HEK293T (cell line): ENCODE measurements around the gene LUC7L2.

Experiments
- BHLHE40 ChIP-seq: fragments of 450-650 bp; IDR thresholded peaks from 2 replicates; pipeline ENCODE4 v1.6.1; 2016; ENCODE audit warnings: mild to moderate bottlenecking, moderate library complexity, borderline replicate concordance
- ELF4 ChIP-seq: fragments of 450-650 bp; IDR thresholded peaks from 2 replicates; pipeline ENCODE4 v1.6.1; 2017; ENCODE audit warnings: antibody characterized with exemption
- FOXK2 ChIP-seq: fragments of 450-650 bp; IDR thresholded peaks from 2 replicates; pipeline ENCODE4 v1.6.1; 2016; ENCODE audit warnings: mild to moderate bottlenecking
- FOXM1 ChIP-seq: fragments of 450-650 bp; IDR thresholded peaks from 2 replicates; pipeline ENCODE4 v1.6.1; 2017; ENCODE audit warnings: mild to moderate bottlenecking, borderline replicate concordance
- HDGF ChIP-seq: fragments of 450-650 bp; IDR thresholded peaks from 2 replicates; pipeline ENCODE4 v1.6.1; 2017; ENCODE audit warnings: antibody characterized with exemption, borderline replicate concordance
- NFRKB ChIP-seq: fragments of 450-650 bp; IDR thresholded peaks from 2 replicates; pipeline ENCODE4 v1.6.1; 2016; ENCODE audit warnings: mild to moderate bottlenecking, moderate library complexity
- SP1 ChIP-seq: fragments of 450-650 bp; IDR thresholded peaks from 2 replicates; pipeline ENCODE4 v1.6.1; 2017

GRCh38 chr7:139334399-139335150 lies 25.1 kb upstream of the LUC7L2 start:
- no peak for TF ChIP-seq ELF4
- no peak for TF ChIP-seq SP1
- no peak for TF ChIP-seq FOXM1
- TF ChIP-seq BHLHE40: no peak
- no peak for TF ChIP-seq HDGF
- no peak for TF ChIP-seq NFRKB
- no peak for TF ChIP-seq FOXK2
